HEK293T (cell line): ENCODE measurements around the gene CDC25A.

Source experiments
- ARNT ChIP-seq: fragments of 450-650 bp; IDR thresholded peaks from 2 replicates; pipeline ENCODE4 v1.6.1; 2017; ENCODE audit warnings: mild to moderate bottlenecking
- BHLHE40 ChIP-seq: fragments of 450-650 bp; IDR thresholded peaks from 2 replicates; pipeline ENCODE4 v1.6.1; 2016; ENCODE audit warnings: mild to moderate bottlenecking, moderate library complexity, borderline replicate concordance
- CTBP1 ChIP-seq: fragments of 450-650 bp; IDR thresholded peaks from 2 replicates; pipeline ENCODE4 v1.6.1; 2016; ENCODE audit warnings: borderline replicate concordance
- FOXA1 ChIP-seq: fragments of 450-650 bp; IDR thresholded peaks from 2 replicates; pipeline ENCODE4 v1.6.1; 2016; ENCODE audit warnings: mild to moderate bottlenecking
- FOXK2 ChIP-seq: fragments of 450-650 bp; IDR thresholded peaks from 2 replicates; pipeline ENCODE4 v1.6.1; 2016; ENCODE audit warnings: mild to moderate bottlenecking
- FOXM1 ChIP-seq: fragments of 450-650 bp; IDR thresholded peaks from 2 replicates; pipeline ENCODE4 v1.6.1; 2017; ENCODE audit warnings: mild to moderate bottlenecking, borderline replicate concordance
- L3MBTL2 ChIP-seq: fragments of 450-650 bp; conservative IDR thresholded peaks from 2 replicates; pipeline ENCODE4 v1.6.1; 2016; ENCODE audit warnings: mild to moderate bottlenecking
- NFRKB ChIP-seq: fragments of 450-650 bp; IDR thresholded peaks from 2 replicates; pipeline ENCODE4 v1.6.1; 2016; ENCODE audit warnings: mild to moderate bottlenecking, moderate library complexity
- PKNOX1 ChIP-seq: fragments of 450-650 bp; IDR thresholded peaks from 2 replicates; pipeline ENCODE4 v1.6.1; 2016
- SP1 ChIP-seq: fragments of 450-650 bp; IDR thresholded peaks from 2 replicates; pipeline ENCODE4 v1.6.1; 2017
- SUZ12 ChIP-seq: fragments of 450-650 bp; IDR thresholded peaks from 2 replicates; pipeline ENCODE4 v1.6.1; 2016; ENCODE audit warnings: mild to moderate bottlenecking
- ZNF384 ChIP-seq: fragments of 450-650 bp; IDR thresholded peaks from 2 replicates; pipeline ENCODE4 v1.6.1; 2016

- TF ChIP-seq FOXK2 (no peak), ARNT (no peak), ZNF384 (no peak), SP1 (no peak), FOXA1 (no peak), SUZ12 (no peak), BHLHE40 (no peak), PKNOX1 (no peak), FOXM1 (no peak), L3MBTL2 (no peak), CTBP1 (no peak), NFRKB (no peak)
These were observed 36.3 kb downstream of the CDC25A start for GRCh38 chr3:48151807-48152427.
